ENCODE results near the gene RHOH.

The RHOH gene

DNA sequence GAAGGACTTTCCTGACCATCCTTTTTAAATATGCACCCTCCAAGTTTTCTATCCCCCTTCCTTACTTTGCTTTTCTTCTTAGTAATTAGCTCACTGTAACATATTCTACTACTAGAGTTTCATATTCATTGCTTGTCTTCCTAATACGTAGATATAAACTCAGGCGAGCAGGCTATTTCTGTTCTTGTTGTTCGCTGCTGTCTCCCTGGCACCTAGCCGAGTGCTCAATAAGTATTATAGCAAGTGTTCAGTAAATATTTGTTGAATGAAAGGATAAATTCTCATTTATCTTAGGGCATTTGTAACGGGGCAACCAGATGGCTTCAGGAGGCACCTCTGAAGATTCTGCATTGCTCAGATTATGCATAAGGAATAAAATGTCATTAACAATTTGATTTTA, 6.8 kb upstream of the RHOH start:
- no peak for DNase-seq (ENCODE audit: low spot score)

- no peak for DNase-seq (ENCODE audit: low spot score)
Observed at GRCh38 chr4:40190465-40190864, 6.4 kb upstream of the RHOH start.

- no peak for DNase-seq (ENCODE audit: low spot score)
Observed at GRCh38 chr4:40190880-40191815, 5.7 kb upstream of the RHOH start.

DNA sequence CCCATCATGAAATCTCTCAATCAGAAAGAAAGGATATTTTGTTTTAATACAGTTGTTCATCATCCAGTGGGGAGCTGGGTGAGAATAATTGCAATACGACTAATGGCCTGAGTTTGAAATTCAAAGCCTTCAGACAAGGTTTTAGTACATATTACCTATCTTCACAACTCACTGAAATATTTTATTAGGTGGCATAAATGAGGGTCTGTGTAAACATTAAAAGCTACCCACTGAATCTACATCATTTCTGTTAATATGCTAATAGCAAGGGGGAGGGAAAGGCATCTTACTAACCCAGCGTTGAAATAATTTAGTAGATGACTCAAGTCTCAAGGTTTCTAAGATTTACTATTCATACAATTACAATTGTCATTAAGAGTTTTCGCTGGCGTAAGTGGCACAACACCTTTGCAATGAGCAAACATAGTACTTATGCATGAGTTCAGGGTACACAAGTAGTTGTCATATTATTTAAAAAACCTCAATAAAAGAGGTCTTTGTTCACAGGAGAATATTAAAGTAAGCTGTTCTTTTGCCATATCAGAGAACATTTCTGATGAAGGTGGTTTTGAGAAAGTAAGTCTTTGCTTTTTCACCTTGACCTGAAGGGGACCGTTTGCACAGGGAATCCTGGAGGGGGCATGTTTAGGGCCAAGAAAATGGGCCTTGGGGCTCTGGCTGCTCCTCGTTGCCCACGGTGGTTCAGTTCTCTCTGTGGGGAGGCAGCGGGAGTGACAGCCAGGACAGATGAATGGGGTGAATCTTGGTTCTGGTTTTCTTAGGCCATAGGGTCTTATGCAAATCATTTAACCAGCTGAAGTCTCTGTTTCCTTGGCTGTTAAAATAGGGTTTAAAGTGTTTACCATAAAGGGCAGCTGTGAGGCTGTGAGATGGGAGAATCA, 4.5 kb upstream of the RHOH start:
- no peak for DNase-seq (ENCODE audit: low spot score)

DNA sequence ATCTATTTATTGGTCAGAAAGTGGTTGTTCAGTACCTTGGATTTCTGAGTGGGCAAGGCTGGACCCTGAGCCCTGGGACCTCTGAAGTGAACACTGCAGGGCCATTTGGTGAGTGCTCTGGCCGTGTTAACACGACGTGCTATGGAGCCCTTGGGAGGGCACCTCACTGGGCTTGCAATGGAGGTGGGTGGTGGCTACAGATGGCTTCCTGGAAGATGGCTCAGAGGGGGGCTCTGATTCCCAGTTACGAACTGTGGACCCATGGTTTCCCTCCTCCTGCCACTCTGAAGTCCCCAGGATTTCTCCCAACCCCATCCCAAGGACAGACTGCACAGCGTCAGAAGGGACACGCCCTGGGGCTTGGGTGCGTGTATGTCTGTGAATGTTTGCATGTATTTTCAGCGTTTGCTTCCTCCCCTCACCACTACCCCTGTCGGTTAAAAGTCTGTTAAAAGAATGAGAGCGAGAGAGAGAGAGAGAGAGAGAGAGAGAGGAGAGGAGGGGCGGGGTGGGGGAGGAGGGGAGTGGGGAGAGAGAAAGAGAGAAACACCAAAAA, 3.7 kb upstream of the RHOH start:
- no peak for DNase-seq (ENCODE audit: low spot score)

DNA sequence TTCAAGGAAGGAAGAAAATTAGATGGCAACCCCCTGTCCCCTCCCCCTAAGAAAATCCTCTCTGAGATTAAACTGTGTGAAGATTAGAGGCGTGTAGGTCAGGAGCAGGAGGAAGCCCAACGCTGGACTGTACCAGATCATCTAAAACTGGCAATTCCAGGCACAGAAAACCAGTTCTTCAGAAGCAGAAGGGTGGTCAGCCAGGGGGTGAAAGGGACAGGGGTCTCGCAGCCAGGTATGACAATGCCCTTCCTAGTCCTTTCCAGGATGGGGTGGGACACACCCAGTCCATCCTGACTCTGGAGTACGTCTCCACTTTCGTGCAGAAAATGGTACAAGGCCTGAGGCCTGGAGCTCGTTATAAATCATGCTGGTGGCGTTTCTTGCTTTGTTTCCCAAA, 3.3 kb upstream of the RHOH start:
- DNase-seq (ENCODE audit: low spot score): no peak

DNA sequence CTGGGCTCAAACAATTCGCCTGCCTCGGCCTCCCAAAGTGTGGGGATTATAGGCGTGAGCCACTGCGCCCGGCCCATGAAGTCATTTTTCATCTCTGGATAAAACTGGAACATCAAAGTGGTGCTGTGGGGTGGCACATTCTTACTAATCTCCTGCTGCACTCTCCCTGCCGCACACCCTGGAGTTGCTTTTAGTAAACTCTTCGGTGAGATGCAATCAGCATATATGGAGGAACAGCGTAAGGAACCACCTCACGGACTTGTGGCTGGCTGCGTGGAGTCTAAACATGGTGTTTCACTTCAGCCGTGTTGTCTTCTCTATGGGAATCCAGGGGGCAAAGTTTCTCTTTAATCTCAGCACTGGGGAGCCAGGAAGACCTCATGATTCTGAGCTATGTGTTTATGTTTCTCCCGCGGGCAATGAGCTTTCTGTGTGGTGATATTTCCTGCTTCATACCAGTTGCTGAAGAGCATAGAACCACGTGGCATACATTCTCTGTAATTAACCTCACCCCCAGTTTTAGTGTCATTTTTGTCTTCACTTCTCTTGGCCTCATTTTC, 2.1 kb upstream of the RHOH start:
- DNase-seq (ENCODE audit: low spot score): no peak

- no peak for DNase-seq (ENCODE audit: low spot score)
Observed at GRCh38 chr4:40195182-40196177, 1.4 kb upstream of the RHOH start.

DNA sequence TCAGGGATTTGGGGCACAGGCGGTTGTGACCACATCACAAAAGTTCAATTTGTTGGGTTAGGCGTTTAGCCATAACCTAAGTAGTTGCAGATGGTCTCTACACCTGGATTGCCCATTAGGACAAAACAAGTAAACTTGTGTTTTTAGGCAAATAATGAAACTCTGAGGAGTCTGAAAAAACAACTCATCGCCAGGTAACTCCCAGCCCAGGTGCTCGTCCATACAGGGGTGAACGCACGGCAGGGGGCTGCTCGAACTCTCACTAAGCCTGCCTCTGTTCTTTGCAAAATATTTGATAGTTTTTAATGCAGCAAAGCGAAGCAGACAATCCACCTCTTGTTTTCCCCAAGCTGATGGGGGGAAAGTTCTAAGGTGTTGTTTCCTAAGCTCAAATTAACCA, 559 bp upstream of the RHOH start:
- no peak for DNase-seq (ENCODE audit: low spot score)

GRCh38 chr4:40197879-40198689, 1.3 kb downstream of the RHOH start:
- DNase-seq (ENCODE audit: low spot score): no peak

- no peak for DNase-seq (ENCODE audit: low spot score)
Observed at GRCh38 chr4:40199179-40199670, 2.4 kb downstream of the RHOH start.

DNA sequence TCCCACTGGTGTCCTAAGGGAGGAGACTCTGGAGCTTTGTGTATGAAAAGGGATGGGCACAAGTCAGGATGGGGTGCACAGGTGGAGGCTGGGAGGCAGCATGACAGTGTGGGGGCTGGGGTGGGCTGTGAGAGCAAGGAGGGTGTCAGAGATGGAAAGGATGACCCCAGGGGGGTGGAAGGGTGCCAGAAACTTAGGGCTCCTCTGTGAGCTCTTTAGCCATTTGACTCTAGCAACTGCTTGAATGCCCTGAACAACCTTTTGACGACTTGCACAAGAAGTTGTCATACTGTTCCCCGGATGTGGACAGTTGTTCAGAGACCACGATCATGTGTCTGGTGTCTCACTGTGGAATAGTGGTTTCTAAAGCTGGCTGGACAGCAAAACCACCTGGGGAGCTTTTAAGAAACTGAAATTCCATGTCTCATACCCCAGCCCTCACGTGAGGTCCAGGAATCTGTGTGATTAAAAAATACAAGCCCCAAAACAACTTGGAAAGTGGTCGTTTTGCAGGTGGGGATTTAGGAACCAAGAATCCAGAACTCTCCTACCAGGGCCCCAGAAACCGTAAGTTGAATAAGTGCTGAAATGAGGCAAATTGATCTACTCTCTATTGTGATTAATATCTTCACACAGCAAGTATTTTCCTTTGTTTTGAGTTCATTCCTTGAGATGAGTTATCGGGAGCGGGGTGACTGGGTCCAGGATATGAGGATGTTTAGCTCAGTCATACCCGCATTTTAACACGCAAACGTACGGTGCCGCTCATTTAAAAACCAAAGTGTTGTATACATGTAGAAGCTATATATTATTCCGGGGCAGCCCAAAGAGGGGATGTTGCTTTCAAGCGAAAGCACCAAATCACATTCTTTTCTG, 3.4 kb downstream of the RHOH start:
- DNase-seq (ENCODE audit: low spot score): no peak

DNA sequence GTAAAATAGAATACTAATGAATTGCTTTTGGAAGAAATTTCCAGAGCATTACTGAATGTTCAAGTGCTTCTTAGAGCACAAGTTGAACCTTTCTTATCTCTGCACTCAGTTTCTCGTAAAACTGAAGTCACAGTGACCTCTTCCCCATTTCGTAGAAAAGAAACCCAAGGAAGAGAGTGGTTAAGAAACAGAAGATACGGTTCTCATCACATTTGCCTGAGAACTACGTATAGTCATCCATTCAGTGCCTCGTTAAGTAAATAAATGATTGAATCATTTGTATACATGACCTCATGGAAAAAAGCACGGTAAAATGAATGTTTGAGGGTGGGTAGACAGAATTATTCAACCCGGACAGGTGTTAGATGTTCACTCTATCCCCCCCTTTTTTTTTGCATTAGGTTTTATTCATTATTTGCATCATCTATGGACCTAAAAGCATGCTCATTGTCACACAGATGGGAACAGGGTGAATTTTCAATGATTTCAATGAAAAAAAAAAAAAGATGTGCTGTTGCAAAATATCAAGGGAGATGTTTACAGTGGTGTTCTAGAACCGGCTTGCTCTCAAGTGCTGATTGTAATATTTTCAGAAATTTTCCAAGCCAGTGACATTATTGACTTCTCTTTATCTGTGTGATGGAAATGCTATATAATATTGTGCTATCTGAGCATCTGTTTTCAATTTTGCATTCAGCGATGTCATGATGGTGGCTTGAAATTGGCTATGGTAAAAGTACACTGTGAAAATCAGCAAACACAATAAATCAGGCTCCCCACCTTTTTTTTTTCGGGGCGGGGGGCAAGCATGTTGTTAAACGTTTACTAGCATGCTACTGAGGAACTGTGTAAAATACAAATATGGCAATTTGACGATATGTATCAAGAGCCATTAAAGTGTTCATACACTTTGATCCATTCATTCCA, 4.3 kb downstream of the RHOH start:
- no peak for DNase-seq (ENCODE audit: low spot score)

DNA sequence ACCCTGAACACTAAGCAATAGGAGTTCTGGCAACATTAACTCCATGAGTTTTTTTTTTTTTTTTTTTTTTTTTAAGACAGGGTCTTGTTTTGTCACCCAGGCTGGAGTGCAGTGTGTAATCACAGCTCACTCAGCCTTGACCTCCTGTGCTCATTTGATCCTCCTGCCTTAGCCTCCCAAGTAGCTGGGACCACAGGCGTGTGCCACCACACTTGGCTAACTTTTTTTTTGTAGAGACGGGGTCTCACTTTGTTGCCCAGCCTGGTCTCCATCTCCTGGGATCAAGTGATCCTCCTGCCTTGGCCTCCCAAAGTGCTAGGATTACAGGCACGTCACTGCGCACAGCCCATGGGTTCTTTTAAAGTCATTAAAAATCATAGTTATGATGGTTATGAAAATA, 5.1 kb downstream of the RHOH start:
- no peak for DNase-seq (ENCODE audit: low spot score)

DNA sequence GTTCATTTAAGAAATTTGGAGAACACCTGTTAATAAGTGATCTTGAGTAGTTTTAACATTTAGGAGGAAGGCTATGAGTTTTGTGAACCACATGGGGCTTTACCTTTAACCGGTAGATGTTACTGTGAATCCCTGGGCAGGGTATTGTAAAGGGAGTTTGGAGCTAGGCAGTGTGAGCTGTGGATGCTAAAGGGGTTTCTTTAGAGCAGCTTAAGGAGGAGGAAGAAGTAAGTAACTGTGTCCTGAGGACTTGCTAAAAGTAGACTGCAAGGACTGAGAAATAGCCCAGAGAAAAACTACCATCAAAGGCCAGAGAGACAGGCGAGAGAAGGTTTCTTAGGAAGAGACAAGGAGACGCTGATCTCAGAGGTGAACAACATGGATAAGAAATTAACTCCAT, 5.6 kb downstream of the RHOH start:
- DNase-seq (ENCODE audit: low spot score): no peak

DNA sequence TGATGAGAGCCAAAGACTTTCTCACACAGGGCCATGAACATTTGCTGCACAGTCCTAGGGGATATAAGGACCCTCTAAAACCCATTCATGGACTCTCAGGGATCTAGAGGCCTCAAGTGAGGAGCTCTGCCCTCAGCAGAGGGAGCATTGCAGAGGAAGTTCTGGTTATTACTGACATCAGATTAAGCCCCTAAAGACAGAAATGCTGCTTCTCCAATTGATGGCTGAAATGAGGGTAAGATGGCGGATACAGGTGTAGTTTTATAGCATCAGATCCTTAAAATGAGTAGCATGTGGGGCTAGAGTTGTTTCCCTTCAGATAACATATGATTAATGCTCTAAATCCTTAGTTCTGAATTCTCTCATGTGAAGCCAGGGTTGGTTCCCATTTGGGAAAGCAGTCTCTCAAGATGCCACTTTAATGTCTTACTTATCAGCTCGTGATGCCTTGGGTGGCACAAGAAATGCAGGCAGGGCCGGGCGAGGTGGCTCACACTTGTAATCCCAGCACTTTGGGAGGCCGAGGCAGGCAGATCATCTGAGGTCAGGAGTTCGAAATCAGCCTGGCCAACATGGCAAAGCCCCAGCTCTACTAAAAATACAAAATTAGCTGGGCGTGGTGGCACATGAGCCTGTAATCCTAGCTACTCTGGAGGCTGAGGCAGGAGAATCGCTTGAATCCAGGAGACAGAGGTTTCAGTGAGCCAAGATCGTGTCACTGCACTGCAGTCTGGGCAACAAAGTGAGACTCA, 7.9 kb downstream of the RHOH start:
- no peak for DNase-seq (ENCODE audit: low spot score)
